H1 (cell line): Measurements from ENCODE around the gene RMDN2. TPM values are rescaled to one million over a fixed set of nuclear protein-coding genes. Genes with fewer than 3 reads are reported as not detected.

ENCODE experiments used
- CTCF ChIA-PET: fragments of 300-600 bp; sonication (Branson Sonifier 250); formaldehyde crosslinking; loops from one replicate; lab custom pipeline; 2021; ENCODE audit not compliant: partially characterized antibody; lab: Charles Lee
- POLR2A ChIA-PET: fragments of 300-600 bp; sonication (Branson Sonifier 250); formaldehyde crosslinking; loops from one replicate; lab custom pipeline; 2021; ENCODE audit warnings: inconsistent platforms; ENCODE audit not compliant: partially characterized antibody; lab: Charles Lee
- DNase-seq, 2 experiments: peaks; one replicate each; pipeline versions ENCODE4 v3.0.0 to v3.0.0-alpha.2; 2010 to 2022; ENCODE audit warnings: low spot score in 2 of 2, low read depth in 1 of 2, mixed read lengths in 1 of 2
- FAIRE-seq: peaks from 2 replicates; lab custom pipeline; 2011; peaks lifted over from hg19 to GRCh38; lab: Jason Lieb, UNC
- H2AFZ ChIP-seq: 2 replicates; pipeline ENCODE4 v1.8.1; 2012; ENCODE audit warnings: low read length, inconsistent platforms
- H2AK5ac ChIP-seq: 2 replicates; pipeline ENCODE4 v1.6.1; 2013; ENCODE audit warnings: low read depth, low read length
- H2BK120ac ChIP-seq: replicated peaks from 2 replicates; pipeline ENCODE3; 2013; ENCODE audit warnings: low read depth, low read length, inconsistent platforms
- H2BK12ac ChIP-seq: 2 replicates; pipeline ENCODE4 v1.6.1; 2013; ENCODE audit warnings: low read depth, low read length
- H2BK15ac ChIP-seq: 2 replicates; pipeline ENCODE4 v1.6.1; 2013; ENCODE audit warnings: low read length
- H2BK20ac ChIP-seq: 2 replicates; pipeline ENCODE4 v1.6.1; 2013; ENCODE audit warnings: low read length
- H2BK5ac ChIP-seq: 2 replicates; pipeline ENCODE4 v1.6.1; 2013; ENCODE audit warnings: low read depth, low read length
- H3K14ac ChIP-seq: 2 replicates; pipeline ENCODE4 v1.6.1; 2013; ENCODE audit warnings: inconsistent platforms; ENCODE audit not compliant: insufficient read length
- H3K18ac ChIP-seq: 2 replicates; pipeline ENCODE4 v1.6.1; 2013; ENCODE audit warnings: low read length; ENCODE audit errors: extremely low read depth
- H3K23ac ChIP-seq: 2 replicates; pipeline ENCODE4 v1.6.1; 2013; ENCODE audit warnings: inconsistent platforms; ENCODE audit not compliant: insufficient read length
- H3K23me2 ChIP-seq: 2 replicates; pipeline ENCODE4 v1.6.1; 2013; ENCODE audit warnings: low read depth, low read length
- H3K27ac ChIP-seq: 2 replicates; pipeline ENCODE4 v1.6.1; 2011; ENCODE audit warnings: low read depth, low read length, inconsistent platforms
- H3K27me3 ChIP-seq, 4 experiments: replicated peaks in 1 of 4; 1 replicate in 1 of 4; 2 replicates in 3 of 4; pipeline versions ENCODE4 v1.6.1 to v1.8.1; 2011 to 2013; ENCODE audit warnings: low read length in 3 of 4, mild to moderate bottlenecking in 3 of 4, inconsistent platforms in 2 of 4, mixed read lengths in 2 of 4, moderate library complexity in 1 of 4; ENCODE audit not compliant: control insufficient read depth in 3 of 4, insufficient read depth in 3 of 4; ENCODE audit errors: extremely low read depth in 1 of 4
- H3K36me3 ChIP-seq, 4 experiments: 2 replicates each; pipeline versions ENCODE4 v1.6.1 to v1.8.1; 2011 to 2013; ENCODE audit warnings: mild to moderate bottlenecking in 4 of 4, low read length in 3 of 4, moderate library complexity in 2 of 4, control low read depth in 1 of 4, inconsistent platforms in 1 of 4; ENCODE audit not compliant: insufficient read depth in 4 of 4, control insufficient read depth in 2 of 4
- H3K4ac ChIP-seq: replicated peaks from 2 replicates; pipeline ENCODE3; 2013; ENCODE audit warnings: low read length, low read depth, mixed read lengths, inconsistent platforms; ENCODE audit not compliant: insufficient read length
- H3K4me1 ChIP-seq, 4 experiments: replicated peaks in 1 of 4; 1 replicate in 1 of 4; 2 replicates in 3 of 4; pipeline versions ENCODE4 v1.6.1 to v1.8.1; 2011 to 2013; ENCODE audit warnings: low read length in 3 of 4, inconsistent platforms in 2 of 4, mixed read lengths in 1 of 4; ENCODE audit not compliant: insufficient read depth in 4 of 4, control insufficient read depth in 3 of 4
- H3K4me2 ChIP-seq, 2 experiments: 2 replicates each; pipeline versions ENCODE4 v1.6.1 to v1.8.1; 2011 to 2013; ENCODE audit warnings: low read depth in 2 of 2, low read length in 2 of 2, control low read depth in 1 of 2, inconsistent platforms in 1 of 2, mild to moderate bottlenecking in 1 of 2; ENCODE audit not compliant: insufficient read depth in 1 of 2
- H3K4me3 ChIP-seq, 4 experiments: fragments of 200-600, 300-600 bp in 1 of 4; sonication (generic), shearing (Covaris generic), sonication (Bioruptor Twin) in 1 of 4; 2 replicates each; pipeline versions ENCODE4 v1.5.1 to v1.8.1; 2011 to 2016; ENCODE audit warnings: low read length in 4 of 4, low read depth in 3 of 4, control low read depth in 2 of 4, inconsistent platforms in 2 of 4, mild to moderate bottlenecking in 2 of 4, mixed read lengths in 1 of 4, moderate library complexity in 1 of 4; ENCODE audit not compliant: insufficient read depth in 2 of 4; ENCODE audit errors: extremely low read depth in 1 of 4
- H3K56ac ChIP-seq: replicated peaks from 2 replicates; pipeline ENCODE3; 2013; ENCODE audit warnings: low read depth, mild to moderate bottlenecking, mixed read lengths, low read length, inconsistent platforms; ENCODE audit not compliant: insufficient read length
- H3K79me1 ChIP-seq: 2 replicates; pipeline ENCODE4 v1.6.1; 2013; ENCODE audit warnings: low read depth, low read length, control low read depth
- H3K79me2 ChIP-seq, 2 experiments: 2 replicates each; pipeline versions ENCODE4 v1.6.1 to v1.8.1; 2012 to 2013; ENCODE audit warnings: low read length in 2 of 2, mild to moderate bottlenecking in 2 of 2, inconsistent platforms in 1 of 2; ENCODE audit not compliant: insufficient read depth in 2 of 2, control insufficient read depth in 1 of 2
- H3K9ac ChIP-seq, 4 experiments: replicated peaks in 1 of 4; 1 replicate in 1 of 4; 2 replicates in 3 of 4; pipeline versions ENCODE4 v1.6.1 to v1.8.1; 2011 to 2013; ENCODE audit warnings: low read depth in 3 of 4, low read length in 3 of 4, control low read depth in 2 of 4, mild to moderate bottlenecking in 2 of 4, moderate library complexity in 2 of 4, inconsistent platforms in 1 of 4; ENCODE audit errors: extremely low read depth in 1 of 4
- H3K9me3 ChIP-seq, 2 experiments: 2 replicates each; pipeline versions ENCODE4 v1.6.1 to v1.8.1; 2012 to 2013; ENCODE audit warnings: mild to moderate bottlenecking in 2 of 2, moderate library complexity in 2 of 2, control low read depth in 1 of 2, inconsistent platforms in 1 of 2, low read depth in 1 of 2, low read length in 1 of 2, mixed read lengths in 1 of 2; ENCODE audit not compliant: insufficient read depth in 2 of 2
- H4K20me1 ChIP-seq, 2 experiments: replicated peaks in 1 of 2; 2 replicates each; pipeline versions ENCODE3 to v1.8.1; 2011 to 2013; ENCODE audit warnings: inconsistent platforms in 2 of 2, low read length in 2 of 2, mild to moderate bottlenecking in 1 of 2; ENCODE audit not compliant: insufficient read depth in 2 of 2, control insufficient read depth in 1 of 2
- H4K5ac ChIP-seq: 2 replicates; pipeline ENCODE4 v1.6.1; 2013; ENCODE audit warnings: low read length, low read depth, mixed read lengths, inconsistent platforms; ENCODE audit not compliant: insufficient read length
- H4K8ac ChIP-seq: 2 replicates; pipeline ENCODE4 v1.8.0; 2013; ENCODE audit warnings: mild to moderate bottlenecking, moderate library complexity, low read length, inconsistent platforms; ENCODE audit not compliant: insufficient read depth; ENCODE audit errors: extremely low read depth
- H4K91ac ChIP-seq: replicated peaks from 2 replicates; pipeline ENCODE3; 2013; ENCODE audit warnings: low read length, mixed read lengths, inconsistent platforms; ENCODE audit not compliant: insufficient read length
- BACH1 ChIP-seq: IDR thresholded peaks from 2 replicates; pipeline ENCODE4 v1.6.1; 2012; ENCODE audit warnings: low read length, improper control_type of control experiment
- BCL11A ChIP-seq, 2 experiments: IDR thresholded peaks; one replicate each; pipeline ENCODE4 v1.6.1; 2011; ENCODE audit warnings: low read depth in 2 of 2, low read length in 2 of 2, mild to moderate bottlenecking in 2 of 2
- GABPA ChIP-seq: IDR thresholded peaks from 2 replicates; pipeline ENCODE4 v1.6.1; 2011; ENCODE audit warnings: mild to moderate bottlenecking, low read length, moderate library complexity, borderline replicate concordance; ENCODE audit not compliant: insufficient read depth
- PHF8 ChIP-seq: fragments of 200-600 bp; sonication (generic); conservative IDR thresholded peaks from 2 replicates; pipeline ENCODE4 v1.7.1; 2012; ENCODE audit warnings: low read depth, mild to moderate bottlenecking, inconsistent platforms, low read length, moderate library complexity
- POLR2AphosphoS5 ChIP-seq: IDR thresholded peaks from 2 replicates; pipeline ENCODE4 v1.6.1; 2011; ENCODE audit warnings: low read depth, low read length
- POU5F1 ChIP-seq: IDR thresholded peaks from 2 replicates; pipeline ENCODE4 v1.6.1; 2011; ENCODE audit warnings: low read depth, mild to moderate bottlenecking, low read length, moderate library complexity
- SIRT6 ChIP-seq: IDR thresholded peaks from one replicate; pipeline ENCODE4 v1.7.1; 2012; ENCODE audit warnings: low read length, inconsistent platforms
- SP1 ChIP-seq: IDR thresholded peaks from 2 replicates; pipeline ENCODE4 v1.6.1; 2011; ENCODE audit warnings: low read depth, low read length
- TAF1 ChIP-seq: IDR thresholded peaks from 2 replicates; pipeline ENCODE4 v1.6.1; 2011; ENCODE audit warnings: mild to moderate bottlenecking, low read depth, low read length
- TCF12 ChIP-seq: IDR thresholded peaks from 2 replicates; pipeline ENCODE4 v1.6.1; 2011; ENCODE audit warnings: low read depth, mild to moderate bottlenecking, low read length
- WGBS, 2 experiments: shearing (Covaris generic) in 1 of 2; methylation state at CpG; one replicate each; pipeline versions ENCODE4 v1.1.6 to v1.1.7; 2013 to 2015; ENCODE audit warnings: low lambda C conversion rate in 2 of 2, mixed read lengths in 2 of 2, inconsistent platforms in 1 of 2, low coverage in 1 of 2, missing lambda C conversion rate in 1 of 2; ENCODE audit not compliant: insufficient replicate concordance in 2 of 2, insufficient coverage in 1 of 2, insufficient read length in 1 of 2; ENCODE audit errors: extremely low coverage in 1 of 2, missing lambda C conversion rate in 1 of 2; 5-methylcytosine and 5-hydroxymethylcytosine counted together
- polyA plus RNA-seq, 7 experiments: library from polyadenylated mRNA; depleted of rRNA in 3 of 7; stranded (reverse) in 5 of 7; unstranded in 2 of 7; fragments of >200 nt in 5 of 7; fragments of 200-250 nt in 2 of 7; gene quantifications; 1 replicate in 5 of 7; 2 replicates in 1 of 7; 4 replicates in 1 of 7; pipeline versions ENCODE4 v1.2.1 to v1.2.3, GENCODE V29; 2011 to 2013; ENCODE audit warnings: missing spikeins in 2 of 7, mixed read lengths in 2 of 7
- total RNA-seq: library from RNA; stranded (reverse); fragmentation: NEBNext Ultra II Directional; extraction: Animal tissue kit (Norgen Biotek cat#: 25700); gene quantifications from 2 replicates; pipeline ENCODE4 v1.2.1, GENCODE V29; 2021

The RMDN2 gene
- total and polyA plus RNA-seq, 2 of the 8 experiments (the other 6 are each of a cell fraction or from before 2014, with no cell fraction given), result 0.53 to 3.0 TPM

GRCh38 chr2:37934591-37935513, 9.8 kb downstream of the RMDN2 start:
- Histone ChIP-seq H3K56ac (no peak overlapping the region), H3K23ac (no peak overlapping the region), H2BK20ac (no peak overlapping the region), H3K23me2 (no peaks in the 10 kb centered on the region; the same call in 1 of the 2 replicates), H3K14ac (no peak overlapping the region), H3K36me3 (no peaks in the 10 kb centered on the region), H2AFZ (no peak overlapping the region), H2BK120ac (no peak overlapping the region), H3K18ac (no peak overlapping the region), H3K4me2 (no peak overlapping the region), H4K8ac (no peak overlapping the region), H3K79me2 (no peaks in the 10 kb centered on the region), H3K4me3 (no peak overlapping the region), H2BK5ac (no peak overlapping the region), H3K27me3 (no peaks in the 10 kb centered on the region), H3K79me1 (no peaks in the 10 kb centered on the region), H4K20me1 (no peaks in the 10 kb centered on the region), H2BK15ac (no peak overlapping the region), H3K9me3 (no peaks in the 10 kb centered on the region; a peak in 1 of 4 replicates), H3K4ac (no peak overlapping the region), H3K9ac (no peak overlapping the region), H3K27ac (no peak overlapping the region), H3K4me1 (no peaks in the 10 kb centered on the region), H4K5ac (no peak overlapping the region), H2BK12ac (no peak overlapping the region), H4K91ac (no peak overlapping the region), H2AK5ac (no peak overlapping the region)
- ChIA-PET POLR2A (no interaction called here), CTCF (interaction anchor here (0.7 to 1.0 kb wide), 2 partner anchors 11 to 47 kb away, joined by 3 read pairs; no protein-coding TSS in a partner anchor)
- DNase-seq (no peak), FAIRE-seq (no peak)
- TF ChIP-seq POLR2AphosphoS5, result no peak
- TF ChIP-seq TCF12, result no peak
- no peak for TF ChIP-seq TAF1
- TF ChIP-seq POU5F1, result no peak
- no peak for TF ChIP-seq BACH1
- TF ChIP-seq PHF8, result no peak
- no peak for TF ChIP-seq SIRT6
- TF ChIP-seq BCL11A (IDR thresholded peaks at IDR 0.05; ENCODE audit: low read depth in 2 of 2, low read length in 2 of 2), result no peak
- no peak for TF ChIP-seq SP1
- TF ChIP-seq GABPA, result no peak
- 81% methylated on average over 7 of the region's 7 CpGs; no CpG with 5 or more reads in 1 of the 2 experiments for WGBS, 2 experiments
